IPS-18c (cell line): ENCODE data around the gene FAM234A.

Experiments used
- H3K4me3 ChIP-seq: 2 replicates; pipeline ENCODE4 v1.7.0; 2013; ENCODE audit warnings: low read depth, mild to moderate bottlenecking, low read length, moderate library complexity; ENCODE audit not compliant: insufficient read depth
- H3K9me3 ChIP-seq: one replicate; pipeline ENCODE4 v1.6.1; 2013; ENCODE audit warnings: mild to moderate bottlenecking, low read length, moderate library complexity; ENCODE audit not compliant: control insufficient read depth, insufficient read depth

FAM234A gene

DNA sequence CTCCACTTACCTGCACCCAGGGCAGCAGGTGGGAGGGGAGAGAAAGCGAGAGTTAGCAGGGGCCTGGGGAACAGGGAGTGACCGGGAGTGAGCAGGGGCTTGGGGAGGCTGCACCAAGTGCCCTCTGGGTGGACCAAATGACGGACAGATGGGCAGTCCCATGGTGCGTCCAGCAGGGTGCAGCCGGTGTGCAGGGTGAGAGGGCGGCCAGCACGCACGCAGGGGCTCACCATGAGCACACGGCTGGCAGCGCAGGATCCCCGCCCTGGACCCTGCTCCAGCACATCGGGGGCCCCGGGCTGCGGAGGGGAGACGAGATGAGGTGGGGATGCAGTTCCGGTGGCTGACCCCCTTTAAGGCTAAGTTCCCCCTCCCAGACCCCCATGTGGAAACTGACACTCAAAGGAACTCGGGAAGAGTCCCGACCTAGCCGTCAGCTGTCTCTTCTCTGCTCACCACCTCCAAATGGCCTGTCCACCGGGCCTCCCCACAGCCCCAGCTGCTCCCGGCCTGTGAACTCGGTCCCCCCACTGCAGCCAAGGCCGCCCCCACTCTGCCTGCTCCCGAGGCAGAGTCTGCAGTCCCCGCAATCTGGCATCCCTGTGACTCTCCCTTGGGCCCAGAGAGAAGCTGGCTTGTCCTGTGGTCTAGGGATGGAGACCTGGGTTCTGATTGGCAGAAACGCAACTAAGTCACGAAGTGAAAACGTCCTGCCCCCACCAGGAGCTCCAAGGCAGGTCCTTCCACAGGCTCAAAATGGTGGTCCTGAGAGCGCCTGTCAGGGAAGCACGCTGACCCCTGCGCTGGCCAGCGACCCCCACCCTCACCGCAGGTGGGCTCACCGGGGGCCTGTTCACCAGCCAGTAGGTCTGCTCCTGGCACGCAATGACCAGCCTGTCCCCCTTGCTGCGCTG is 38.3 kb downstream of the FAM234A start:
- no peaks in the 10 kb centered on the region for H3K9me3 ChIP-seq
- H3K4me3 ChIP-seq = no peak overlapping the region

GRCh38 chr16:273547-274421 is 39.2 kb downstream of the FAM234A start:
- Histone ChIP-seq H3K4me3 (no peak overlapping the region), H3K9me3 (no peaks in the 10 kb centered on the region)

- Histone ChIP-seq H3K9me3 (no peaks in the 10 kb centered on the region), H3K4me3 (peak overlapping the region; percentile 61)
Measured at GRCh38 chr16:275041-275641, 40.5 kb downstream of the FAM234A start.

GRCh38 chr16:275786-276232 is 41.2 kb downstream of the FAM234A start, which contains the start of gene RGS11:
Gene RGS11 (minus strand): TSS chr16:275944. CDS start chr16:275911, 33 bp downstream.
- peak within 1 kb of the TSS; percentile 61 for H3K4me3 ChIP-seq
- no peaks in the 10 kb centered on the region for H3K9me3 ChIP-seq

GRCh38 chr16:276426-277077 is 41.9 kb downstream of the FAM234A start:
- no peak overlapping the region for H3K4me3 ChIP-seq
- no peaks in the 10 kb centered on the region for H3K9me3 ChIP-seq

DNA sequence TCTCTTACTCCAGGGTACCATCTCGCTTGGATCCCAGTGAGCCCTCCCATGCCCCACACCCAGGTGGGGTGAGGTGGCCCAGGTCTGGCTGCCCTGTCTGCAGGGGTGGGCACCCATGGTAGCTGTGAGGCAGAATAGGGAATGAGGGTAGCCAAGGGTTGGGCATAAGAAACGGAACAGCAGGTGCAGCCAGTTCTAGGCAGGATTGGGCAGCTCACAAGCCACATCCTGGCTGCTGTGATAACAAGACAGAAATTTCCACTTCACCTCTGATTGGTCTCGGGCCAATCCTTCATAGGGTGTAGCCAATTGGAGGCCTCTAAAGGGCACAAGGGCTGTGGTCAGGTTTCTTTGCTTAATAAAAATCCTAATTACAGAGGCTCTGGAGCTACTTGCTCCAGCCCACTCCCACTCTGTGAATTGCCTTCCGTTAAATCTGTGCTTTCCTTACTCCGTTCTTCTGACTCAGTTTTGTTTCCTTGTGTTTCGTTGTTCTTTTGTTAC is 44.3 kb downstream of the FAM234A start:
- Histone ChIP-seq H3K4me3 (no peak overlapping the region), H3K9me3 (no peaks in the 10 kb centered on the region)

DNA sequence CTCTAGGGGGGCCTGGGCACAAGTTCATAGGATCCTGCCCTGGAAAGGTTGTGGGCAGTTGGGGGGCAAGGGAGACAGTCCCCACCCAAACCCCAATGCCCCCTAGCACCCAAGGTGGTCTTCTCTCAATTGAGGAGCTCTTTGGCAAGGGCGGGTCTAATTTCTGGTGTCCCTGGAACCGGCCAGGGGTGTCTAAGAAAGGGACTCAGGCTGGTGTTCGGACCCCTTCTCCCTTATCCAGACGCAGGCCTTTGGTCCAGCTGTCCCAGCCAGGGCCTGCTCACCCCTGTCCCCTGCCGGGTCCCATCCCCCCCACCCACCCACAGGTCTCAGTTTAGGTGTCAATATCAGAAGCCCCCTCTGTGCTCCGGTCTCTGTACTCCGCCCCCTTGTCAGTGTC is 44.9 kb downstream of the FAM234A start:
- no peak overlapping the region for H3K4me3 ChIP-seq
- no peaks in the 10 kb centered on the region for H3K9me3 ChIP-seq

GRCh38 chr16:280005-280460 is 45.4 kb downstream of the FAM234A start:
- Histone ChIP-seq H3K4me3 (peak overlapping the region; percentile 34; the same call in 1 of the 2 replicates), H3K9me3 (no peaks in the 10 kb centered on the region)

DNA sequence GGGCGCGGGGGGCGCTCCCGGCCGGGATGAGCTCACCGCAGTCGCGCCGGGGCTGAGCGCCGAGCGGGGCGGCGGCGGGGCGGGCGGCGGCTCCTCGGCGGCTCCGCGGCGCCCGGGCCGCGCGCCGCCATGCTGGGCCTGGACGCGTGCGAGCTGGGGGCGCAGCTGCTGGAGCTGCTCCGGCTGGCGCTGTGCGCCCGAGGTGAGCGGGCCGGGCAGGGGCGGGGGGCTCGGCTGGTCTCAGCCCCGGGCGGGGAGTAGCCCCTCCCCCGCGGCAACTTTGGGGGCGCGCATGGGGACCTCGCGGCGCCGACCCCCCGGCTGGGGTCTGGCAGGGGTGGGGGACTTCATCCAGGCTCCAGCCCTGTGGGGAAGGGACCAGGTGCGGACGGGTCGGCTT is 45.9 kb downstream of the FAM234A start, which contains the start of gene ARHGDIG:
Gene ARHGDIG (plus strand): TSS at position 40 of the 400 bp plus-strand sequence. CDS start 90 bp downstream, at position 130.
- Histone ChIP-seq H3K4me3 (peak within 1 kb of the TSS; percentile 67), H3K9me3 (no peaks in the 10 kb centered on the region)

- Histone ChIP-seq H3K4me3 (peak overlapping the region; percentile 67), H3K9me3 (no peaks in the 10 kb centered on the region)
Measured at GRCh38 chr16:280991-281659, 46.5 kb downstream of the FAM234A start.

DNA sequence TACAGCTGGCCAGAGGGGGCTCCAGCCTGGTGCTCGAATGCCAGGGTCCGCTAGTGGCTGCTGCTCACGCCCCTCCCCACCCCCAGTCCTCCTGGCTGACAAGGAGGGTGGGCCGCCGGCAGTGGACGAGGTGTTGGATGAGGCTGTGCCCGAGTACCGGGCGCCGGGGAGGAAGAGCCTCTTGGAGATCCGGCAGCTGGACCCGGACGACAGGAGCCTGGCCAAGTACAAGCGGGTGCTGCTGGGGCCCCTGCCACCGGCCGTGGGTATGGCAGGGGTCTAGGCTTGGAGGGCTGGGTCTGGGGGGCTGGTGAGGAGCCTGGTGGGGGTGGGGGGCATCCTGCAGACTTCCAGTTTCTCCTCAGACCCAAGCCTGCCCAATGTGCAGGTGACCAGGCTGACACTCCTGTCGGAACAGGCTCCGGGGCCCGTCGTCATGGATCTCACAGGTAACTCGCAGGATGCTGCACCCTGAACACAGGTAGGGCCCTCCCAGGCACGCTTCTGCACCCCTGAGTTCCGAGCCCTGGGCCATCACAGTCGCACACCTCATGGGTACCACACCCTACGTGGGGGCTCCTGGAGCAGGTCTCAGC is 47.1 kb downstream of the FAM234A start:
- H3K9me3 ChIP-seq = no peaks in the 10 kb centered on the region
- no peak overlapping the region for H3K4me3 ChIP-seq

DNA sequence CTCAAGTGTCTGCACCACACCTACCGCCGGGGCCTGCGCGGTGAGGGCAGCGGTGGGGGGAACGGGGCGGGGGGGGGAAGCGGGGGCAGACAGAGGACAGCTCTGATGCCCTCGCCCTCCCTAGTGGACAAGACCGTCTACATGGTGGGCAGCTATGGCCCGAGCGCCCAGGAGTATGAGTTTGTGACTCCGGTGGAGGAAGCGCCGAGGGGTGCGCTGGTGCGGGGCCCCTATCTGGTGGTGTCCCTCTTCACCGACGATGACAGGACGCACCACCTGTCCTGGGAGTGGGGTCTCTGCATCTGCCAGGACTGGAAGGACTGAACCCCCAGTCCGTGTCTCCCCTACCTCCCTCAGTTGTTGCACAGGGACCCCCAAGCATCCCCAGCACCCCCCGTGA is 47.9 kb downstream of the FAM234A start:
- Histone ChIP-seq H3K9me3 (no peaks in the 10 kb centered on the region), H3K4me3 (no peak overlapping the region)

GRCh38 chr16:283033-283805 is 48.6 kb downstream of the FAM234A start, which contains the start of gene PDIA2:
Gene PDIA2 (plus strand): TSS chr16:283164. CDS start chr16:283170, 6 bp downstream.
- no peak within 1 kb of the TSS for H3K4me3 ChIP-seq
- H3K9me3 ChIP-seq = no peaks in the 10 kb centered on the region

DNA sequence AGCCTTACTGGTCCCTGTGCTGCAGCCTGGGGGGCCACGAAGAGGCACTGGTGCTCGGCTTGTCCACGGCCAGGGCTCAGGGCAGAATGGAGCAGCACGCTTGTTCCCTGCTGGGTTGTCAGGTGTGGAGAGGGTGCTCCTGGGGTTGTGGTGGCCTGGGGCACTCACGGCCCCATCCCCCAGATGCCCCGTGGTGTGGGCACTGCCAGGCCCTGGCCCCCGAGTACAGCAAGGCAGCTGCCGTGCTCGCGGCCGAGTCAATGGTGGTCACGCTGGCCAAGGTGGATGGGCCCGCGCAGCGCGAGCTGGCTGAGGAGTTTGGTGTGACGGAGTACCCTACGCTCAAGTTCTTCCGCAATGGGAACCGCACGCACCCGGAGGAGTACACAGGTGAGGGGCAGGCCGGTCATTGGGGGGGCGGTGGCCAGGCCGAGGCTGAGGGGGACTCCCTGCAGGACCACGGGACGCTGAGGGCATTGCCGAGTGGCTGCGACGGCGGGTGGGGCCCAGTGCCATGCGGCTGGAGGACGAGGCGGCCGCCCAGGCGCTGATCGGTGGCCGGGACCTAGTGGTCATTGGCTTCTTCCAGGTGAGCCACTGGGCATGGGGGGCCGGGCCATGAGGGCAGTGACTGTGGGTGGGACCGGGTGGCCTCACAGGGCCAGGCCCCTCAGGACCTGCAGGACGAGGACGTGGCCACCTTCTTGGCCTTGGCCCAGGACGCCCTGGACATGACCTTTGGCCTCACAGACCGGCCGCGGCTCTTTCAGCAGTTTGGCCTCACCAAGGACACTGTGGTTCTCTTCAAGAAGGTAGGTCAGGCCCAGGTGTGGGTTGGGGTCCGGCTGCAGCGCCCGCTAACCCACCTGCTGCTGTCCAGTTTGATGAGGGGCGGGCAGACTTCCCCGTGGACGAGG is 49.8 kb downstream of the FAM234A start:
- no peak overlapping the region for H3K4me3 ChIP-seq
- no peaks in the 10 kb centered on the region for H3K9me3 ChIP-seq
